Parietal lobe (tissue), 2 donors: ENCODE measurements around the gene ARHGEF33. TPM values are rescaled to one million over a fixed set of nuclear protein-coding genes. Genes with fewer than 3 reads are reported as not detected.

Experiments used
- small RNA-seq: library from RNA; depleted of rRNA; stranded (forward); fragments of <200 nt; gene quantifications from one replicate; pipeline ENCODE3, GENCODE V24; 2014; ENCODE audit warnings: low replicate concordance
- total RNA-seq: library from RNA; depleted of rRNA; stranded (reverse); fragments of >200 nt; gene quantifications from one replicate; pipeline ENCODE4 v1.2.3, GENCODE V29; 2014

ARHGEF33 gene
- 6.9 TPM for total RNA-seq

GRCh38 chr2:38889575-38889974 lies at the start of gene ARHGEF33:
Gene ARHGEF33 (plus strand): TSS chr2:38889875. CDS start chr2:38919448, 29,573 bp downstream.

DNA sequence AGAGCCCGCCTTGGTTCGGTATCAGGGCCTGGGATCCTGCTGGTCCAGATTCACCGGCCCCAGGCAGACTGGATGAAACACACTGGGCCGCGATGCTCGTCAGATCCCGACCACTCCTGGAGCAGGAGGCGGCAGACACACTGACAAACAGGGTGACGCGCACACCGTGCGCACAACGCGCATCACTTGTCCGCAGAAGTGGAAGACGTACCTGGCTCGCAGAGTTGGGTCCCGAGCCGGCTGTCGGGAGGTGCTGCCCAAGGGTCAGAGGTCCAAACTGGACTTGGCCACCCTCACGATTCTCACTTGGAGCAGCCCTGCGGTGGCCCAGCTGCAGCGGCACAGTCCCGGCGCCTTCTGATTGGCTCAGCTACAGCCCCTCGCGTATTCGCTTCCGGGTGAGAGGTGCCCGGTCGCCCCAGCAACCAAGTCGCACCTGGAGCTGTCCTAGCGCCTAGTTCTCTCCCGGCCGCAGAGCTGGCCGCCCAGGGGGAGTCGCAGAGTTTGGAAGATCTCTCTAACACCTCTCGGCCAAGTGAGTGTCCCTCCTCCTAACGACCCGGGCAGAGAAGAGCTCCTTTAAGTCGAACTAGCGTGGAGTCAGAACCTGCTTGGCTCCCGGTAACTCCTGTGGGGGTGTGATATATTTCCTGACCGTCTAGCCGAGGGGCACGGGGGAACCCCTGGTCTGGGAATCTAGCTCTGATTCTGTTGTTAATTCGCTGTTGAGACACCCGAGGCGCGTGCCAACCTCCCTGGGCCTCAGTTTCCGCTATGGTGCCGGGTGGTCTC lies 13.9 kb upstream of the ARHGEF33 start, which contains the start of the genes DHX57 and MORN2:
DHX57 (minus strand) TSS at position 359 of the 792 bp plus-strand sequence. CDS start 7,529 bp downstream, outside the sequence.
MORN2 (plus strand) TSS at position 401 of the 792 bp plus-strand sequence.

Small RNA genes lying within 50 kb of the gene (small RNA-seq; reads per million reads assigned to genes)
- gene RN7SL96P (not detected), gene RNU6-851P (not detected)

Other genes starting within 250 kb of the ARHGEF33 start
- 2.2 TPM for gene GALM, start 223.8 kb upstream of the ARHGEF33 start, total RNA-seq
- gene SRSF7, start 138.5 kb upstream of the ARHGEF33 start, total RNA-seq = 122 TPM
- gene GEMIN6, start 111.7 kb upstream of the ARHGEF33 start, total RNA-seq = 8.8 TPM
- 64.5 TPM for gene DHX57, start 13.9 kb upstream of the ARHGEF33 start, total RNA-seq
- 21.3 TPM for gene MORN2, start 13.9 kb upstream of the ARHGEF33 start, total RNA-seq
- gene SOS1, start 231.2 kb downstream of the ARHGEF33 start, total RNA-seq = 83.6 TPM